Measurements from ENCODE around the gene LHX6.

The LHX6 gene

GRCh38 chr9:122214507-122214906 lies 14.2 kb downstream of the LHX6 start:
- DNase-seq, result no peak

- DNase-seq, result peak; percentile 52
These were observed 15.0 kb downstream of the LHX6 start for GRCh38 chr9:122213589-122214413.

DNA sequence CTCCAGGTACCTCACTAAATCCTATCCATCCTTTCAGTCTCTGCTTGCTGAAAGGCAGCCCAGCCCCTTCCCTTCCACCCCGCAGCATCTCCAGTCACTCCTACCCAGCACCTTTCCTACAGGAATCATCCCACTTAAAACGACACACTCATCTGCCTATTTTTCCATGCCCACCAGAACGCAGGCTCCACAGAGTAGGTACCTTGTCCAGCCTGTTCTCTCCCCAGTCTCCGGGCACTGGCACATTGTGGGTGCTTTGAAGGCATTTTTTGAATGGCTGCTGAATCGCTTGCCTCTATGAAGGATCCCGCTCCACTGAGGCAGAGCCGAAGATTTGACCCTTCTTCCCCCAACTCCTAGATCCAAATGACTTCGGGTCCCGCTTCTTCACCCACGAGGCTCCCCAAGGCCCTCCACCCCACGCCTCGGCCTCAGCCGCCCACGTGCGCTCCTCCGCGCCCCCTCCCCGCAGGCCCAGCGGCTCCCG lies 15.6 kb downstream of the LHX6 start:
- DNase-seq, result no peak

- no peak for DNase-seq
These were observed 16.2 kb downstream of the LHX6 start for GRCh38 chr9:122212473-122213004.

DNA sequence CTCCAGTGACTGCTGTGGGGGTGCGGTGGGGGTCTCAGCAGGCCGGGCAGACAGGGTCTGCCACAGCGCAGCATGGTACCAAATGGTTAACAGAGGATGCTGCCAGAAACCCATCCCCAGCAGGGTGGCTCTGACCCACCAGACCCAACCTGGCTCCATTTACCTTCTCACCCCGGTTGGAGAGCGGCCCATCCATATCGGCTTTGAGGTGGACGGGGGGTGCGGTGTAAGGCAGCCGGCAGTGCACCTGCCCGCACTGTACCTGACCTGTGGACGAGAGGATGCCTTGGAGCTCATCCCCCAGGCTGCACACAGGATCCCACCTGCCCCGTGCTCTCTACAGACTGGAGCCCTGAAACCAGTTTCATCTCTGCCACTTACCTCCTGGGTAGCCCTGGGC lies 19.3 kb downstream of the LHX6 start:
- DNase-seq, result no peak

DNA sequence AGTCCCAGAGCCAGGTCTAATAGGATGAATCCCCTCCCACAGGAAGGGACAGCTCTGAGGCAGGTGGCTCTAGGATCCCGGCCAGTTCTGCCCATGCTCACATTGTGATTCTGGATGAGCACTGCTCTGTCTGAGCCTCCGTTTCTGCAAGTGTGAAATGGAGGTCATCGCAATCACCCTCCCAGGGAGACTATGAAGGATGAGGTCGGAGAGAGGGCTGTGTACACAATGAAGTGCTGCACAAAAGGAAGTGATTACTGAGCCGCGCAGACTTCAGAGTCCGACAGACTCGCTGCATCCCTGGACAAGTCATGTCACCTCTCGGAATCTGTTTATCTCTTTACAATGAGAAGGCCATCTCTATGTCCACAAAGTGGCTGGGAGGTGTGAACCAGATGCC lies 21.7 kb downstream of the LHX6 start:
- no peak for DNase-seq

DNA sequence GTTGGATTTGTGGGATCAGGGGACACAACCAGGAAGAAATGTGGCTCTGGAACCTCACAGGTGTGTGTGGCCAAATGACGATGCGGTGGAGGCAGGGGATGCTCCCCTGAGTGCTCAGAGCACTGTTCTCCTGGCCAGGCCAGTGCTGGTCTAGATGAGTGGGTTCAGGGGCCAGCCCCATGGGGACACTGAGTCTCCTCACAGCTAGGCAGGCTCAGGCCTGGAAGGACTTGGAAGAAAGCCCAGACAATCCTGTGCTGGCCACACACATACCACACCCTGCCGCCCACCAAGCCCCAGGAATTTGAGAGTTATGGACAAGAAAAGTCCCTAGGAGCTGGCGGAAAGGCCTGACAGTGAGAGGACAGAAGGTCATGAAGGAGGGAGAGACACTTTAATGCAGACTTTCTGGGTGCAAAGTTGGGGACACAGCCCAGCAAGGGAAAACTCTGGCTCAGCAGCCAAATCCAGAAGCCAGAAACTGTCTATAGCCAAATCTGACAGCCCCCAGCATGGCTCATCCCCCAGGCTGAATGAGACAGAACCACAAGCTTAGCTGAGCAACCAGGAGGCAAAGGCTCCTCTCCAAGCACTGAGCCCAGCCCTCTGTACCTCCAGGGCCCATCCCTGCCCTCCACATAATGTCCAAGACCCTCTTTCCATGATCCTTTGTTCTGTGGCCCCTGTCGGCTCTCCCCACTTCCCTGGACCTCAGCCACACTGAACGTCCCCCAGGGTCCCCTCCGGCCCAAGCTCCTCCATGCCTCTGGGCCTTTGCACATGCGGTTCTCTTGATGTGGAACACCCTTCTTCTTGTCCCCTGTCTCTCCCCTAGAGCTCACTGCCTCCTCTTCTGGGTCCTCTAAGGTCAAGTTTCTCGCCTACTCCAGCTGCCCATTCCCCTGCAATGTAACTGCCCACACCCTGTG lies 22.4 kb downstream of the LHX6 start:
- no peak for DNase-seq

GRCh38 chr9:122205176-122205575 lies 23.6 kb downstream of the LHX6 start:
- no peak for DNase-seq

- no peak for DNase-seq
These were observed 24.3 kb downstream of the LHX6 start for GRCh38 chr9:122204491-122204890.

GRCh38 chr9:122204055-122204454 lies 24.7 kb downstream of the LHX6 start:
- DNase-seq, result no peak

DNA sequence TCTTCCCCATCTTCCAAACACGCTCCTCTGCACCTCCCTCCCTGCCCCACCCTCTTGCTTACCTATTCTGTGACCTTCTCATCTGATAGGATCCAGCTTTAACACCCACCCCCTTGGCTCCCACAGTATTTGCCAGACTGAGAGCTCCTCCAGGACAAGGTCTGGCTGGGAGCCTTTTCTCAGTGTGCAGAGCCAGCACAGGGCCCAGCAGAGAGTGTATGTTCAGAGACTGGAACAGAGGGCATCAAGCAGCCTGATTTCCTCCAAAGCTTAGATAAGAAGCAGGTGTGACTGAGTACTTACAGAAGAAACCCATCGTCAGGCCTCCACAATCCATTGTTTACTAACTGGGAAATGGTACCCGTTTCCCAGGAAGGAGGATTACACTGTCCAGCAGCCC lies 26.6 kb downstream of the LHX6 start:
- no peak for DNase-seq

- DNase-seq, result no peak
These were observed 27.1 kb downstream of the LHX6 start for GRCh38 chr9:122201641-122202040.

DNA sequence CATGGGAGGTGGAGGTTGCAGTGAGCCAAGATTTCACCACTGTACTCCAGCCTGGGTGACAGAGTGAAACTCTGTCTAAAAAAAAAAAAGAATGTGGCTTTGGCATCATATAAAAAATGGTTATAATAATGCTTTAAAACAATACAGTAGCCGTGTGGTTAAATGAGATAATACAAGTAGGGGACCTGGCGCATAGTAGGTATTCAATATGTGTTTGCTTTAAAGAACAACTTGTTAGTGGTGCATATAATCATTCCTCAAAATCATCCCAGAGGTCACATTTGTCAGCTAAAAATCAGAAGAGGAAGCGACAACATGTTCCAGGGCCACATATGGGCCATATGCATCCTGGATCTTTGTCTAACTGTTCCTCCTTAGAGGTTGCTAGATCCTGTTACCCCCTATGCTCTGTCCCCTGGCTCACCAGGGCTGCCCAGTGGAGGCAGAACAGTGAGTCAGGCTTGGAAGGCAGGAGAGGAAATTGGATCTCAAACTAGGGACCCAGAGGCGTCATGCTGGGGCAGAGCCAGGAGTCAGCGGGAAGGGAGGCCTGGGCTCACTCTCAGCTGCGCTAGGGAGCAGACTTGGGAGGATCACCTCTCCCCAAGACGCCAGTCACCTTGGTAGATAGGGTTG lies 27.7 kb downstream of the LHX6 start:
- DNase-seq, result no peak

- DNase-seq, result no peak
These were observed 30.9 kb downstream of the LHX6 start for GRCh38 chr9:122197882-122198281.

GRCh38 chr9:122197426-122197825 lies 31.3 kb downstream of the LHX6 start:
- no peak for DNase-seq

DNA sequence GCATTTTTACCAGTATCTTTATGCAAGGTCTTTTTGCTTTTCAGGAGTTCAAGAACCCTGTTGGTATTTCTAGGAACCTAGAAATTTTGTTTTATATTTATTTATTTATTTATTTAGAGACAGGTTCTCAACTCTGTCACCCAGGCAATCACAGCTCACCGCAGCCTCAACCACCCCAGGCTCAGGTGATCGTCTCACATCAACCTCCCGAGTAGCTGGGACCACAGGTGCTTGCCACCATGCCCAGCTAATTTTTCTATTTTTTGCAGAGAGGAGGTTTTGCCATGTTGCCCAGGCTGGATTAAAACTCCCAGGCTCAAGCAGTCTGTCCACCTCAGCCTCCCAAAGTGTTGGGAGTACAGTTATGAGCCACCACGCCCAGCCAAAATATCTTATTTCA lies 32.9 kb downstream of the LHX6 start:
- no peak for DNase-seq

DNA sequence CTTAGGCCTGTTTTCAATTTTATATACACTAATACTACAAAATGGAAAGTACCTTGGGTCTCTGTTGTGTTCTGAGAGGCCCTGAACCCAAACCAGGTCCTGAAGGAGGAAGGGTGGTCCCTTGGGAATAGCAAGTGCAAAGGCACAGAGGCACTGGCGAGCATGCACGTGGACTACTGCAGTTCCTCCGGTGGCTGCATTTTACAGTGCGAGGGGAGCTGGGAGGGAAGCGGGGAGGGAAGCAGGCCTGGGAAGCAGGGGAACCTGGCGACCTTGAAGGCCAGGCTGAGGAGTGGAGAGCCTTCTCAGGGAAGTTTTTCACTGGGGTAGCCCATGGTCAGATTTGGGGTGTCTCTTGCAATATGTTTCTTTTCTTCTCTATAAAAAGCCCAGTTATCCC lies 35.1 kb downstream of the LHX6 start:
- DNase-seq, result no peak

DNA sequence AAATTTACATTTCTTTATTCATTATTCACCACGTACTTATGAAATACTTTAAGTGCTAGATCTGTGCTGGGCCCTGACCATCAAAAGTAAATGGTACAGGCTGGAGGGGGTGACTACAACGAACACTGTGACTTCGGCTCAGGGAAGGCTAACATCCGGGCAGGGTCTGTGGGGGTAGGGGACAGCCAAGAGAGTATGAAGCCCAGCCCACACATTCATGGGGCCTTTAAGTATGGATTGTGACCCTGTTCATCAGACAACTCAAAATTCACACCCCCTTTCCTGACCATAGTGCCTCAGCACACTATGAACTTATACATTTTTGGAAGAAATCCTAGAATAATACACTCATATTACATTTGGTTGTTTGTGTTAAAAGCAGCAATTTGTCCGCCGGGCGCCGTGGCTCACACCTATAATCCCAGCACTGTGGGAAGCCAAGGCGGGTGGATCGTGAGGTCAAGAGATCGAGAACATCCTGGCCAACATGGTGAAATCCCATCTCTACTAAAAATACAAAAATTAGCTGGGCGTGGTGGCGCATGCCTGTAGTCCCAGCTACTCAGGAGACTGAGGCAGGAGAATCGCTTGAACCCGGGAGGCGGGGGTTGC lies 35.7 kb downstream of the LHX6 start:
- DNase-seq, result no peak

DNA sequence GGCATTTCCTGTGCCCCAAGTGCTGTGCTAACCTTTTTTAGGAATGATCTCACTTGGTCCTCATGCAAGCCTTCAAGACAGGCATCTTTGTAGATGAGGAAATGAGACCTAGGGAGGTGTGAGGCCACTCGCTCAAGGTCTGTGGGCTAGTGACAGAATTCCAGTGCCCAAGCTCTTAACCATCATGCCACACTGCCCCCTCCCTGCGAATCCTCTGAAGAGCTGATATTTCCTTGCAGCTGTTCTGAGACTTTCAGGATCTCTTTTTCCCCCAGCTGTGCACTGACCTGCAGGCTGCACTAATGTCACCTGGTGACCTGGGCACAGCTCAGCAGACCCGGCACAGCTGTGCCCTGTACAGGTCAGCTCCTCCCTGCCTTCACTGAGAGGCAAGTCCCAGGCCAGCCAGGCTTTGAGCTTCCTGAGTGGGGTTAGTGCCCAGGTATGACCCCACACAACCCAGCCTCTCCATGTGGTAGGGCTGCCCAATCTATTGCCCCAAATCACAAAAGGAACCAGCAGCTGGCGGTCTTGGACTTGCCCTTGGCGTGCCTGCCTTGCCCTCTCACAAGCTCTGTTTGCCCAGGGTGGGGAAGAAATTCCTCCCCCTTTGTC lies 36.4 kb downstream of the LHX6 start:
- no peak for DNase-seq

GRCh38 chr9:122191584-122191983 lies 37.2 kb downstream of the LHX6 start:
- no peak for DNase-seq

DNA sequence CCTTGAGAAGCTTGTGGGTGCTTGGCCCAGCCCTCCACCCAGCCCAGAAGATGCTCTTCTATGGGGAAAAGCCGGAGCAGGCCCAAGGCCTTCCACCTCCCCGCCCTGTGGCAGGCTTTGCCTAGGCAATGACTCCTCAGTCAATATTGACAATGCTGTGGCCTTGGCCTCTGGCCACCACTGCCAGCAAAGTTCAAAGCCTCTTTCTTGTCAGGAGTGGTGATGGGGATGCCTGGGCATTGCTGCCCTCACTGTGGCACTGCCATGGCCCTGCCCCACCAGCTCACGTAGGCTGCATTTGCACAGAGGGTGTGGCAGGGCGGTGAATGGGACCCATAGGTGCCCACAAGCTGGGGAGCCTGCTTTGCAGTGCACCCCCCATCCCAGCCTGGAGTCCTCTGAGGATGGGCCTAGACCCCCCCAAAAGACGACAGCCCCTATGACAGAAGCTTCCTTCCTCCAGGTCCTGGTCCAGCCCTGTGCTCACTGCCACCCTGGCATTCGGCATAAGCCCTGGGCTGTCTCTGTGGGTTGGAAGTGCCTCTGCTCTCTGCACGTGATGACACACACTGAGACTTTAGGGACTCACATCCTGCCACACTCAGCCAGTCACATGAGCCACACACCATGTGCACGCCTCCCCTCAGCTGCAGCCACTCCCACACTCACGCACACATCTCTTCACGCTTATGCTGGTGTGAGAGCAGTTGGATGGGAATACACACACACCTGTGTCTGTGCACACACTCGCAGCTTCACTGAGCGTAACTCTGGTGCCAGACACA lies 38.0 kb downstream of the LHX6 start:
- no peak for DNase-seq
